Fibroblast of pulmonary artery (primary cell): Measurements from ENCODE around the gene ZSCAN10.

Experiments
- DNase-seq: peaks from one replicate; pipeline ENCODE4 v3.0.0-alpha.2; 2010; ENCODE audit warnings: low read depth
- H3K4me3 ChIP-seq: replicated peaks from 2 replicates; pipeline ENCODE4 v1.5.1; 2011; ENCODE audit warnings: low read depth, mild to moderate bottlenecking, control low read depth, low read length, moderate library complexity
- CTCF ChIP-seq: IDR thresholded peaks from 2 replicates; pipeline ENCODE4 v1.5.1; 2011; ENCODE audit warnings: mild to moderate bottlenecking, control low read depth, low read length, inconsistent platforms; ENCODE audit errors: missing control alignments

The ZSCAN10 gene

GRCh38 chr16:3063625-3064386 is 35.3 kb downstream of the ZSCAN10 start:
- TF ChIP-seq CTCF: no peak
- no peak overlapping the region for H3K4me3 ChIP-seq
- no peak for DNase-seq

GRCh38 chr16:3062553-3062952 is 36.5 kb downstream of the ZSCAN10 start:
- TF ChIP-seq CTCF: no peak
- no peak for DNase-seq

DNA sequence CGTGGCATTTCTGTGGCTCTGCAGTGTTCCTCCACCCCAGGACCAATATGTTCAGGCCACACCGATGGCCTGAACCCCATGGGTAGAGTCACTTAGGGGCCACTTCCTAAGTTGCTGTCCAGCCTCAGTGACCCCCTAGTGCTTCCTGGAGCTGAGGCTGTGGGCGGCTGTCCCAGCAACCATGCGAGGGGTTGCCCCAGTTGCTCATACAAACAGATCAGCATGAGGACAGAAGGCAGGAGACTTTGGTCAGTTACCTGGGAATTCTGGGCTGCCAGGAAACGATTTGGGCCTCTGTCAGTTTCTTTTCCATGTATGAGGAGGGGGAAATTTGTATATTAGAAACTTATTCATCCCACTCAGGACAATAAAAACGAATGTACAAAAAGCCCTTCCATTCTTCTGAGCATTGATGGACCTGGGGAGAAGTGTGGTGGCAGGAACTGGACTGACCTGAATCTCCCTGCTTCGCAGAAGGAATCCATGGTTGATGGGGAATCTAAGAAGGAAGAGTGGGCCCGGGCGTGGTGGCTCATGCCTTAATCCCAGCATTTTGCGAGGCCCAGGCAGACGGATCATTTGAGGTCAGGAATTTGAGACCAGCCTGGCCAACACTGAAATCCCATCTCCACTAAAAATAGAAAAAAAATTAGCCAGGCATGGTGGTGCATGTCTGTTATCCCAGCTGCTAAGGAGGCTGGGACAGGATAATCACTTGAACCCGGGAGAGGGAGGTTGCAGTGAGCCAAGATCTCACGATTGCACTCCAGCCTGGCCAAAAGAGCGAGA is 38.6 kb downstream of the ZSCAN10 start:
- TF ChIP-seq CTCF: no peak
- no peak for DNase-seq
- no peak overlapping the region for H3K4me3 ChIP-seq

More at GRCh38 chr16:3062553-3062952, 36.5 kb downstream of the ZSCAN10 start:
- H3K4me3 ChIP-seq: no peak overlapping the region

DNA sequence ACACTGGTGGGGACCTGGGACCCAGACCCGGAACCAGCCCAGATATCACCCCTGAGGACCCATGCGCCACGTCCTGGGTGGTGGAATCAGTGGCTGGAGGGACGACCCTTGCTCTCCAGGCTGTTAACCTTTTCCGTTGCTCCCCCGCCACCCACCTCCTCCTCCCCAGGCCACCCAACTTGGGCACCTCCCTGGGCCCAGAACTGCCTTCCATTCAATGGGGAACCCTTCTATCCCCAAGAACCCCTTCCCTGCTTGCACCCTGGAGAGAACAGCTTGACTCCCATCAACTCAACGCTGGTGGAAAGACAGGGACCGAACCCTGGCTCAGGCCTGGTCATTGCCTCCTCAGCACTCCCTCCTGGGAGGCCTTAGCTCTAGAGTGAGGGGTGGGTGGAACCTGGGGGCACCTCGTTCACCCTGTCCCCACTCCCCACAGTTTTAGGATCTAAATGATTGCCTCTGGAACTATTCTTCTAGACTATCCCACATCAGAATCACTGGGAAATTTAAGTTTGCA is 39.3 kb downstream of the ZSCAN10 start:
- DNase-seq: no peak
- no peak for TF ChIP-seq CTCF
- H3K4me3 ChIP-seq: peak overlapping the region; percentile 29

DNA sequence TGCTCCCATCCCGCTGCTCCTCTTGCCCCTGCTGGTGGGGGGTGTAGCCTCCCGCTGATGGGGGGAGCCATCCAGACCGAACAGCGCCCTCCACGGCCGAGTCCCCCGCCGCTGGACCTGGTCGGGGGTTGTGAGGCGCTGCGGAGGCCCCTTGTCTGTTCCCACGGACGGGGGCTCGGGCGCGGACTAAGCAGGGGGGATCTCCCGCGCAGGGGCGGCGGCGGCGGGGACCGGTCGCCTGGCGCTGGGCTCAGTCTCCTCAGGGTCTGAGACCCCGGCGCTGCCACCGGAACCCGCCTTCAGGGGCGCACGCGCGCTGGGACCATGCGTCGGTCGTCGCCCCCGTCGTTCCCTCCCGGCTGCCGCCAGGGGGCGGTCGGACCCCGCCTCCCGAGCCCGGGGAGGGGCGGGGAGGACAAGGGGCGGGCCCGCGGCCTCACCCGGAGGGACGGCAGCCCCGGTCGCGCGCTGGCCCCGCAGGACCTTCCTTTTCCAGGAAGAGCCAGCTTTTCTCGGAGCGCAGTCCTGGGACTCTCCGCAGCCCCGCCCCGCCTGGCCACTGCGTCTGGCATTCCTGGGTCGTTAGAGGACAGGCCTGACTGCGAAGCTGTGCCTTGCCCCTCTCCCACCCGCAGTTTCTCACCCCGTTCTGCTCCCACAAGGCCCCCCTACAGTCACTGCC is 39.9 kb downstream of the ZSCAN10 start:
- H3K4me3 ChIP-seq: peak overlapping the region; percentile 77
- peak; percentile 37 for TF ChIP-seq CTCF
- DNase-seq: peak; percentile 86

DNA sequence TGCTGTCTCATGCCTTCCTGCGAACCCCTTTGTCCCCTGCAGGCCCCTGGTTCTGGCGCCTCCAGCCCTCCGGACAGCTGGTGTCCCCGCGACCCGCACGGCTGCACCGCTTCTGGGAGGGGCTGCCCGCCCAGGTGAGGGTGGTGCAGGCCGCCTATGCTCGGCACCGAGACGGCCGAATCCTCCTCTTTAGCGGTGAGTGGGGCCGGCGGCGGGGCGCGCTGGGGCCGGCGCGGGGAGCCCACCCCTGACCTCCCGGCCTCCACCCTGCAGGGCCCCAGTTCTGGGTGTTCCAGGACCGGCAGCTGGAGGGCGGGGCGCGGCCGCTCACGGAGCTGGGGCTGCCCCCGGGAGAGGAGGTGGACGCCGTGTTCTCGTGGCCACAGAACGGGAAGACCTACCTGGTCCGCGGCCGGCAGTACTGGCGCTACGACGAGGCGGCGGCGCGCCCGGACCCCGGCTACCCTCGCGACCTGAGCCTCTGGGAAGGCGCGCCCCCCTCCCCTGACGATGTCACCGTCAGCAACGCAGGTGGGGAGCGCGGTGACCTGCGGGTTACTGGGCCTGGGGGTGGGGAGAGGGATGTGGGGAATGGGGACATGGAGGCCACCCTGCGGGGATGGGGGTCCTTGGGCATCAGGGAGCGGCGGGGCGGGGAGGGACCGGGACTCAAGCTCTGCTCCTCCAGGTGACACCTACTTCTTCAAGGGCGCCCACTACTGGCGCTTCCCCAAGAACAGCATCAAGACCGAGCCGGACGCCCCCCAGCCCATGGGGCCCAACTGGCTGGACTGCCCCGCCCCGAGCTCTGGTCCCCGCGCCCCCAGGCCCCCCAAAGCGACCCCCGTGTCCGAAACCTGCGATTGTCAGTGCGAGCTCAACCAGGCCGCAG is 40.7 kb downstream of the ZSCAN10 start:
- peak; percentile 23 for DNase-seq
- peak overlapping the region; percentile 77 for H3K4me3 ChIP-seq
- no peak for TF ChIP-seq CTCF
